Hypothalamus (tissue), 51 donors: ENCODE measurements around the gene MPO.

Experiments
- DNase-seq, 51 donors: peaks; one replicate each; lab custom pipeline; 2025; lab: John Stamatoyannopoulos, UW

MPO gene

DNA sequence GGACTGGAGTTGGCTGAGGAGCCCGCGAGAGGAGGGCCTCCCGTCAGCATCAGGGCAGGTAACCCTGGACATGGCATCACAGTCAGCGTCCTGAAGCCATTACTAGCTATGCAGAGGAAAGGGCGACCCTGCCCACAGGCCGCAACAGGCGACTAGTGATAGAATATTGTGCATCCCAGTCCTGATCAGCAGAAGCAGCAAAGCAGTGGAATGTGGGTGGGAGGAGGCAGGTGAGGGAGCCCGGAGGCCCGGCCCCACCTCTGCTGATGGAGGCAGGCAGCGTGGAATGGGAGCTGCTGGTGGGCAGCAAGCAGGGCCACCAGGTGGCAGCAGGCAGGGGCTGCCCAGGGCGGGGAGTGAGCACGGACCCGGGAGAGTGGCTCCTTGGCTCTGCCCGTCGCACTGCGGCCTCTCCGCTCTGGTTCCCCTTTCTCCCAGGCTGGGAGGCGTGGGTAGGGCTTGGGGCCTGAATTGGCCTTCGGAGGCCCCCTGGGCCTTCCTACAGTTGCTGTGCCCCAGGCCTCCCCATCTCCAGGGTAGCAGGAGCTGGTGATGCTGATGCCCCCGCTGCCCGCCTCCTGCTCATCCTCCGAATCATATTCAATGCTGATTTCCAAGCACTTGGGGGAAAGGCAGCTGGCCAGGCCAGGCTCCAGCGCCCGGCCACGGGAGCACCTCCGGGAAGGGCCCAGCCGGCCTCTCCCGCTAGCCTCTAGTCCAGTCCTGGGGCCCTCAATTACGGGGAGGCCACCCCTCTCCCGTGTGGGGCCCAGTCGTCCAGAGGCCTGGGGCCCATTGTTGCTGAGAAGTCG is 27.6 kb upstream of the MPO start:
- DNase-seq = no peak

DNA sequence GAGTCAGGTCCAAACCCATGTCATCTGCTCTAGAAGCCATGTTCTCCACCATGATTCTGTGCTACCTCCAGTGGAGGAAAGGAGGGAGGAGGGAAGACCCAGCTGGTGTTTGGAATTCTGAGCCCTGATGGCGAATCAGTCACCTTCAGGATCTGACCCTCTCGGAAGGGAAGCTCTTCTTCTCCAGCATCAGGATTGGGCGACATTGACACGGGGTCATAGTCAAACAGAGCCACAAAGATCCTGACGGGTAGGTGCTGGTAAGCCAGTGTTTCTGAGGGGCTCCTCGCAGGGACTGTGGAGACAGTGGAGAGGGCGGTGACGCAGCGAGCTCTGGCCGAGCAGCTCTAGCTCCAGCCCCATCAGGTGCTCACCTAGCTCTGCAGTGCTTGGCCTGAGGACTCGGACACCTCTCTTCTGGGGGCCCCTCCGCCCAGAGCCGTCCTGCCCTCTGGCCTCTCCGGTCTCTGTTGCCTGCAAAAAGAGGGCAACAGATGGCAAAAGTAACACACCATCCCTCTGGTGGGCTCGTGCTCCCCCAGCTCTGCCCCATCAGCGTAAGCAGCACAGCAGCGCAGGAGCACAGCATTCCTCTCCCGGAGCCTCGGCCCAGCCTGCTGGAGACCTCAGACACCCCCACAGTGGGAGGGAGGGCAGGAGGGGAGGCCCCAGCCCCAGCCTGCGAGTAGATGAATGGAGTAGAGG is 26.9 kb upstream of the MPO start:
- no peak for DNase-seq

GRCh38 chr17:58306131-58306951 is 25.6 kb upstream of the MPO start:
- DNase-seq = no peak

GRCh38 chr17:58305626-58306025 is 24.9 kb upstream of the MPO start:
- DNase-seq = no peak

DNA sequence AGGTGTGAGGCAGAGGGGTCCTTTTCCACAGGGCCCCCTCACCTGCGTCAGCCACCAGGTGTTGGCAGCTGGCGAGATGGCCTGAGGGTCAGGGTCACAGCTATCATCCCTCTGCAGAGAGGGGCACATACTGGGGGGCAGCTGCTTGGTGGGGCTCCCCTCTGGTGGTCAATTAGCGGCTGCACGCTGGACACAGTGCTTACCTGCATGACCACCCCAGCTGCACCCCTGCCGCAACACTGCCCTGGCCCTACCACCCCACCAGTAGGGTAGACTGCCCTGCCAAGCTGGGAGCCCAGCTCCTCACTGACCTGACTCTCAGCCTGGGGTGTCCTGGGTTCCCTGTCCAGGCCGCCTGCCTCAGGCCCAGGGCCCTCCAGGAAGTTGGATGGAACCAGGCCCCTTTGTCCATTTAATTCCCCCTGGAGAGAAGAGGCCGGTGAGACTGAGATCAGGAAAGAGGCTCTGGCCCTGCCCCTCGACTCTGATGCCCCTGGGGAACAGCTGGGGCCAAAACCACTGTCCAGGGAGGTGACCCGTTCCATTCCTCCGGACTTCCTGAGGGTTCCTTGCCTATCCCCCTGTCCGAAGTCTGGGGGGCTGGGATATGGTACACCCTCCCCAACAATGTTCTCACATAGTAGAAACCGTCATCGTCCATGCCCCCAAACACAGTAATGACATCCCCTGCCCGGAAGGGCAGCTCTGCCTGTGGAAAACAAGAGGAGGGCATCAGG is 24.2 kb upstream of the MPO start:
- no peak for DNase-seq

DNA sequence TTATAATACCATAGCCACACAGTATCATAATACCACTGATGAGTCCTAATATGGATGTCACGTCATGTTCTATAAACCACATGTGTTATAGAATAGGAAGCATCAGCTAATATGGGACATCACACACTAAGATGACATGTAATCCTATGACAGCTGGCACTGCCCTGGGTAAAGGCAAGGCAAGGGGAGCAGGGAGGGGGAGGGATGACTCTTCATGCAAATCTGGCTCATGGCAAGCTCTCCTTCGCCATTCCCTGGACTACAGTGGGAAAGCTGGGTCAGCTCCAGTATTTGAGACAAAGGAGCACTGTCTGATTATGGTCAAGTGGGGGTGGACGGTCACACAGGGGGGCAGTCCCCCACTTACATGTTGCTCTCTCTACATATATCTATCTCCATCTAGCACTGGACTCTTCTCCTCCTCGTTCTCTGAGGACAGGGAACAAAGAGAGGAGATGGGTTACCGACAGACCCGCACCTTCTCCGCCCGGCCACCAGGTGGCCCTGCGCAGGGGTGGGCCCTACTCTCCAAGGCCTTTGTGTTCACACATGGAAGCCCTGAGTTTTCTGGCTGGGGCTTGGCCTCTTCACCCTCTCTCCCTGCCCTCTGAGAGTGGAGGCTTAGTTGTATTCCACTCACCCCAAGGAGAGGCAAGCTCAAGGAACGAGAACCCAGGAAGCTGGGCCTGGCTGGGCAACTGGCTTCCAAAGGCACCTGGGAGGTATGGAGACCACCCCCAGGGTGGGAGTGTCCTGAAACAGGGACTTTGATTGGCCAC is 23.4 kb upstream of the MPO start:
- DNase-seq = peak in 7 of 51 donors; percentile 8 to 56 (median 33)

GRCh38 chr17:58302919-58303585 is 22.3 kb upstream of the MPO start:
- DNase-seq = no peak

- no peak for DNase-seq
Measured at GRCh38 chr17:58302171-58302918, 21.6 kb upstream of the MPO start.

- no peak for DNase-seq
Measured at GRCh38 chr17:58301504-58302150, 20.9 kb upstream of the MPO start.

DNA sequence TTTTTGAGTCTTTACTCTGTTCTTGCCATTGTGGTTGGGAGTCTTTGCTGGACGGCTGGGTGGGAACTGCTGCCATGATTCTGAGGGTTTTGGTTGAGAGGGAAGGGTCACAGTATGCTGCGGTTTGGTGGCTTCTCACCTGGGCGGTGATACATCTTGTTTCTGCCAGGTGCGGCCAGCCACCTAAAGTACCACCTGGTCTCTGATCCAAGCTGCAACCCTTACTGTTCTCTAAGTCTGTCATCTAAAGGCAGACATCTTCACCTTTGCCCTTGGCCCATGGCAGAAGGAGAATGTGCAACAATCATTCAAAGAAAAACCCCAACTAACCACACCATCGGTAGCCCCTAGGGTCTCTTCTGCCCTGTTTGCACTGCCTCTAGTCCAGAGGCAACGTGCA is 19.6 kb upstream of the MPO start:
- no peak for DNase-seq

GRCh38 chr17:58294034-58294433 is 13.3 kb upstream of the MPO start:
- DNase-seq = no peak

GRCh38 chr17:58291246-58291645 is 10.5 kb upstream of the MPO start:
- no peak for DNase-seq

DNA sequence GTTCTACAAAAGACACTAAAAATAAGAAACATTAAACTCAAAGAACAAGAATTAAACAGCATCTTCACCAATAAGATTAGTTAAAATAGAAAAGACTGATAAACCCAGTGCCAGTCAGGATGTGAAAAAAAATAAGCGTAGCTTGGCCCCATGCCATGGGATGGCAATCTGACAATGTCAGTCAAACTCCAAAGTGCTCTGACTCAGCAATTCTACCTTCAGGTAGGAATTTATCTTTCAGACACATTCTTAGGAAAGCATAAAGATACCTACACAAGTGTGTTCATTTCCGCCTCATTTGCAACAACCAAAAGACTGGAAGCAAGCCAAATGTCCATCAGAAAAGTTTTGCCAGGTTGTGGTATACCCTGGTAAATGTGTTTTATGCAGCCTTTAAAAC is 9.1 kb upstream of the MPO start:
- no peak for DNase-seq

- DNase-seq = no peak
Measured at GRCh38 chr17:58285422-58285810, 4.7 kb upstream of the MPO start.

GRCh38 chr17:58284613-58285421 is 4.1 kb upstream of the MPO start:
- no peak for DNase-seq

DNA sequence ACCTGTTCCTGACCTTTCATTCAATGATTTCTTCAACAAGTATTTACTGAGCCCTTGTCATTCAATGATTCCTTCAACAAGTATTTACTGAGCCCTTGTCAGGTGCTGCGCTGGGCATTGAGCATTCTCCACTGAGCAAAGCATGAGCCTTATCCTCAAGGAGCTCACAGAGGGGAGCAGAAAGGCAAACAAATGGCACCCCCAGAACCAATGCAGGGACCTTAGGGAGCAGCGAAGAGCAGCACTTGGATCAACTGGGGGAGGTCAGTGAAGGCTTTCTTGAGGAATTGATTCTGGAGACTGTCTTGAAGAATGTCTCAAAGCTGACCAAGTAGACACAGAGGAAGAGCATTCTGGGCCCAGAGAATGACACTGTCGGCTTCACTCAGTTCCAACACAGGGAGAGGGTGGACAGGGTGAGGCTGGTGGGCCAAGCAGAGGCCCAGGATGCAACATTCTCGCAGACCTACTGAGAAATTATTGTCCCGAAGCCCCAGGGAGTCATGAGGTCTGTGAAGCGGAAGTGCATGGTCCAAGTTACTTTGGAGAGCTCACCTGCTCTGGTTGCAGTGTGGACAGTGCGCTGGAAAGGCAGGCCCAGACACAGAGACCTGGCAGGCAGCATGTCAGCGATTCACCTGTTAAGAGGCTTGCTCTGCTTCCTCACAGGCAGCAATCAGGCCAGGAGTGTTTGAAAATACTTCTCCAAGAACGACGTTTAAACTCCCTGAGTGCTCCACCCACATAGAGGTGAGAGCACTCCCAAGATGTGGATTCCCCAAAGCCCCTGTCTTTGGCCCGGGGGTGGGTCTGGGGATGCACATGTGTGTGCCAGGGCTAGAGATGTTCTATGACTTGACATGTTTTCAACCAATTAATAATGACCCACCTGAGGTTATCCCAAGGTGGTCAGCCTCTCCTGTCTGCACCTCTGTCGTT is 3.2 kb upstream of the MPO start:
- DNase-seq = no peak
